HG03108 (cell line): Measurements from ENCODE around the gene SLC6A3.
"Not testable (repeated sequence)": the region's sequence is repeated elsewhere in the genome, so short reads cannot be mapped to it uniquely, and the experiment has no call there.

ENCODE experiments used
- ATAC-seq: cut with Tn5 transposase; IDR thresholded peaks from one replicate; pipeline ENCODE4 v1.9.1; 2021; ENCODE audit warnings: moderate library complexity; ENCODE audit not compliant: unreplicated experiment

Gene SLC6A3

DNA sequence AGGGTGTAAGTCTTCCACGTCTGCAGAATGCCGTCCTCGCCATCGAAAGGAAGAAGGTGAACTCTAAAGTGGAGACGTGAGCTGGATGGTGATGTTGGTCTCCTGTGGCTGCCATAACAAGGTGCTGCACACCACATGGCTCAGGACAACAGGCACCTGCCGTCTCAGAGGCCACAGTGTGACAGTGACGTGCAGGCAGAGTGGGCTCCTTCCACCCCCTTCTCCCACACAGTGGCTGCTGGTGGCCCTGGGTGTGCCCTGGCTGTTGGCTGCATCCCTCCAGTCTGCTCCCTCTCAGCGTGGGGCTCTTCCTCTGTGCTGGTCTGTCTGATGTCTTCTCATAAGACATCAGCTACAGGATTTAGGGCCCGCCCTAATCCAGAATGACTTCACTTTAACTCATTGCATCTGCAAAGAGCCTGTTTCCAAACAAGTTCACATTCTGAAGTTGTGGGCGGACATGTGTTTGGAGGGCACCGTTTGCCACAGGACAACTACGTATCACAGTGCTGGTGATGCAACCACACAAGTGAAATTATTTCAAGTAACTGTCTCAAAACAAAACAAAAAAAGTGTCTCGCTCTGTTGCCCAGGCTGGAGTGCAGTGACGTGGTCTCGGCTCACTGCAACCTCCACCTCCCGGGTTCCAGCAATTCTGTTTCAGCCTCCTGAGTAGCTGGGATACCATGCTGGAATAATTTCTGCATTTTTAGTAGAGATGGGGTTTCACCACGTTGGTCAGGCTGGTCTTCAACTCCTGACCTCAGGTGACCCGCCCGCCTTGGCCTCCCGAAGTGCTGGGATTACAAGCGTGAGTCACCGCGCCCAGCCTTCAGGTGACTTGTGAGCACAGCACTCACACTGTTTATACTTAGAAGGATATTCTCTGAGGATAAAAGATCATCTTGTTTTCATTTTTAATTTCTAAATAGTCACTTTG lies 69.1 kb downstream of the SLC6A3 start:
- ATAC-seq = no peak

DNA sequence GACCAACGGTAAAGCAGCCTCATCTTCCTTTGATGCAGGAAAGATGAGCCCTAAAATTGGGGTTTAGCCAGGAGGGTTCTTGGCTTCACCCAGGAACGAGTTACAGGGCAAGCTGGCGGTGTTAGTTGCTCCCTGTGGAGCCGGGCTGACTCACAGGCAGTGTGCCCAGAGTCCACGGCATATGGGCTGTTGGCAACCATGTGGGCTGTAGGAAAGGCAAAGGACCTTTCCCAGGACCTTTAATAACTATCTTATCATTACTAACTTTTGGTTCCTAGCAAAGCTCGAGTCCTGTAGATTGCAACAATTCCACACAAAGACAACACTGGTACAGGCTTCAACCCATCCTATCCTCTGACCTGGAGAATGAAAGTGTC lies 70.6 kb downstream of the SLC6A3 start:
- no peak for ATAC-seq

DNA sequence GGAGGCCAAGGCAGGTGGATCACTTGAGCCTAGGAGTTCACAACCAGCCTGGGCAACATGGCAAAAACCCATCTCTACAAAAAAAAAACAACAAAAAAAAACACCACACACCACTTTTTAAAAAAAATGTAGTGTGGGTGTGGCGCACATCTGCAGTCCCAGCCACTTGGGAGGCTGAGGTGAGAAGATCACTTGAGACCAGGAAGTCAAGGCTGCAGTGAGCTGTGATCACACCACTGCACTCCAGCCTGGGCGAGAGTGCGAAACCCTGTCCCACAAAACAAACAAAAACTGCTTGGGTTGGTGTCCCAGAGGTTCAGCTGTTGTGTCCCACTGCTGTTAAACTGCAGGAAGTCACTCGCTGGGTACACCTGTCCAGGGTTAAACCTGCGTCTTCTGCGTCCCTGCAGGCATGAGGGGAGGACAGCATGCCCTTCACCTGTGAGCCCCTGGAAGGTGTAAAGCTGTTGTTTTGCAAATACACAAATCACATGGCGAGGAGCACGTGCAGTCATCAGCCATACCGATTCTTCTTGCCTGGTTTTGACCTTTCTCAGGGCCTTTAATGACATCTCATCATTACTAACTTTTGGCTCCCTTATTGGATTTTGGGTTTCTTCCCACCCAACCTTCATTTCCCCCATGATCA lies 71.1 kb downstream of the SLC6A3 start:
- ATAC-seq = no peak

DNA sequence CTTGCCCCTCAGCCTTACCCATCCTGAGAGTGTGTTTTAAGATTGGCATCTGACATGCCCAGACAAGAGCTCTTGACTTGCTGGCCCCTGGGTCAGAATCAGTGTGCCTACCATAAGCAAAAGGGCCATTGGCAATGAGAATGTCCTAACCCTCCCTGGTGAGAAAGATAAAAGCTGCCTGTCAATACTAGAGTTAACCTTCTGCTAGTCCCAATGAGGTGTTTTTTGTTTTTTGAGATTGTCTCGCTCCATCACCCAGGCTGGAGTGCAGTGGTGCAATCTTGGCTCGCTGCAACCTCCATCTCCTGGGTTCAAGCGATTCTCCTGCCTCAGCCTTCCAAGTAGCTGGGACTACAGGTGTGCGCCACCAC lies 73.3 kb downstream of the SLC6A3 start:
- ATAC-seq = not testable (repeated sequence)

DNA sequence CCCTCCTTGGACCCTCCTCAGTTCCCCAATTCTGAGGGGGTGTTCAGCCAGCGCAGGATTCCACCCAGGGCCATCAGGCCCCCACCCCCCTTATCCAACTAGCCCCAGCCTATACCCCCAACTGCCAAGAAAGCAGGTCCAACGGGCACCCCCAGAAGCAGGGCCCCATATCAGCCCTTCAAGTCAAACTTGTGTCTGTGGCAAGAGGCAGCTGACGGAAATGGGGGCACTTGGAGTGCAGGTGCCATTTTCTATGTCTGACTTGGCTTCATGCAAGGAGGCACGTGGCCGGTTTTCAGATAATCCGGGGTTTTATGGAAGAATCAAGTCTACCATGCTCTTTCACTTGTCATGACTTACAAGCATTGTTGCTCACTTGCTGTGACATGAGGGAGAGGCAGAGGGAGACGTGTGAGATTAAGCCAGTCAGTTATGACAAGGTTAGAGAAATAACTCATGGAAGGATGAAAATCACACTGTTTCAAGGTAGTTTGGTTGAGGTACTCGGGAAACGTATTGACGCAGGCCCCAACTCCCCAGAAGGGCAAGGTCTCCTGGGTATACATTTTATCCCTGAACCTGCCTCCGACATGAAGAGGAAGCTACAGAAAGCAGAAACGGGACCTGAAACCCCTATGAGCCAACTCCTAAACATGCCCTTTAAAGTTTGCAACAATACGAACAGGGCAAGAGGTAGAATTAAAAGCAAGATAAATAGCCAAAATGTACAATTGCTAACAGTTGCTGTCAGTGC lies 73.8 kb downstream of the SLC6A3 start:
- no peak for ATAC-seq

DNA sequence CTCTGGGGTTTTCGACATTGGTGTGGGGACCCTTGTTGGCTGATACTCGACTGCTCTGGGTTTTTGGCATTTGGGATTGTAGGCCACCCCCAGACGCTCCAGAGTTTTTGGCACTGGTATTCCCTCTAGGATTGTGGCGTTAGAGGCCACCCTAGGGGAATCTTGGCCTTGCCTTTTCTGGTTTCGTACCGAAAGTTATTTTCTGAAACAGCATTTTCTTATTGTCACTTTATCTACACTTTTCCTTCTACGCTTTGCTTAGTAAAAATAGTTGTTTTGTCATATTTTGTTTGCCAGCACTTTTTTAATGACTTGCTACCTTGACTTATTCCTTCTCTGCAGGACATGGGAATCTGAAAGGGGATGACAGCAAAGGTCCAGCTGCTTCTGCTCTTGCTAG lies 75.2 kb downstream of the SLC6A3 start:
- ATAC-seq = no peak

DNA sequence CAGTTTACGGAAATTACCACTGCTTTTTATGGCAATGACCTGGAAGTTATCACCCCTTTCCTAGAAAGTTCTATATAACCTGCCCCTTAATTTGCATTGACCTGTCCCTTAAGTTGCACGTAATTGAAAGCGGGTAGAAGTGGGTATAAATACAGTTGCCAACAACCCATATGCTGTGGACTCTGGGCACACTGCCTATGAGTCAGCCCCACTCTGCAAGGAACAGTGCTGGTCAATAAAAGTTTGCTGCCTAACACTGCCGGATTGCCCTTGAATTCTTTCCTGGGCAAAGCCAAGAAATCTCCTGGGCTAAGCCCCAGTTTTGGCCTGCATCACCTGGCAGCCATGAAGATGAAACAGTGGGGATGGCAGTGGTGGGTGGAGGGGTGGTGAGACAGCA lies 76.5 kb downstream of the SLC6A3 start:
- ATAC-seq = no peak

DNA sequence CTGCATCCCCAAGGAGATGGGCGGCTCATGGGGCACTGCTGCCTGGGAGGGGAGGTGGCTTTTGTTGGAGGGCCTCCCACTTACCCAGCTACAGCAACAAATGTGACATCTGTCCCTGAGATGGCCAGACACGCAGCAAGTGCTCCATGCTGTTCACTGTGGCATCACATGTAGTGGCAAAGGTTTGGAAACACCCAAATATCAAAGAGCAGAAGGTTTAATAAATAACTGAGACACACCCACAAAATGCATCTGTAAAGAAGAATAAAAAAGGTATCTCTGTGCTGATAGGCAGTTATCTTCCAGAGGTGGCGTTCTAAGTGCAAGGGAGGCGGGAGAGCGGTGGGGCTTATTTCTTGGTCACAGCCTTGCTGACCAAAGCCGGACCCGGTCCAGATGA lies 77.0 kb downstream of the SLC6A3 start:
- ATAC-seq = no peak

DNA sequence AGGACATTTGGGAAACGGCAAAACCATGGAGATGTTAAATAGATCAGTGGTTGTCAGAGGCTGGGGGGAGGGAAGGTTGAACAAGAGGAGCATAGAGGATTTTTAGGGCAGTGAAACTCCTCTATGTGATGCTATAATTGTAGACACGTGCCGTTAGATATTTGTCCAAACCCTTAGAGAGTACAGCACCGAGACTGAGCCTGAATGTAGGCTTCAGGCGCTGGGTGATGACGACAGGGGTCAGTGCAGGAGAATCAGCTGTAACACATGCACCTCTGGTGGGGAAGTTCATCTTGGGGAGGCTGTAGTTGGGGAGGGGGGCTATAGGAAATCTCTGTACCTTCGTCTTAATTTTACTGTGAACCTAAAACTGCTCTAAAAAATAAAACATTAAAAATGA lies 78.1 kb downstream of the SLC6A3 start:
- ATAC-seq = no peak

DNA sequence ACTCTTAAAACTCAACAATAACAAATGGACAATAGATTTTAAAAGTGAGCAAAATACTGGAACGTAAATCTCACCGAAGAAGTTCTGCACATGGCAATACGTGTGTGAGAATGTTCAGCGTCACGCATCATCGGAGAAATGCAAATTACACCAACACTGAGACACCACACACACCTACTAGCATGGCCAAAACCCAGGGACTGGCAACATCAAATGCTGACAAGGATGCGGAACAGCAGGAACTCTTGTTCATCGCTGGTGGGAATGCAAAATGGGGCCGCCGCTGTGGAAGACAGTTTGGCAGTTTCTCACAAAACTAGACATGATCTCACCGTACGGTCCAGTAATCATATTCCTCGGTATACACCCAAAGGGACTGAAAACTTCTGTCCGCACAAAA lies 78.7 kb downstream of the SLC6A3 start:
- ATAC-seq = no peak

DNA sequence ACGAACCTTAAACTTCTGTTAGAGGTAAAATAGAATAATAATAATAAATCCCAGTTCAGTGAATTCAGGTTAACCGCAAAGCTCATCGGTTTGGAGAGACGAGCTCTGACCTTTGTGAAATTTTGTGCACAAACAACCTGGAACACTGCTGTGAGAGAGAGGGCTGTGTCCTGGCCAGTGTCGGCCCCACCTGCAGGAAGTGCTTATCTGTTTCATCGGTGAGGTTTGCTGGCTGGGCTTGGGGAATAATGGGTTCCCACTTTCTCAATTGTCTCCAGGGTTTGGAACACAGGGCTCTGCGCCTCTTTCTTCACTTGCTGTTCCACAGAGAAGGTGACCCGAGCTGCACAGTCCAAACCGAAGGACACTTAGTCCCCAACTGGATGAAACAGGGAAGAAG lies 81.0 kb downstream of the SLC6A3 start:
- ATAC-seq = no peak

DNA sequence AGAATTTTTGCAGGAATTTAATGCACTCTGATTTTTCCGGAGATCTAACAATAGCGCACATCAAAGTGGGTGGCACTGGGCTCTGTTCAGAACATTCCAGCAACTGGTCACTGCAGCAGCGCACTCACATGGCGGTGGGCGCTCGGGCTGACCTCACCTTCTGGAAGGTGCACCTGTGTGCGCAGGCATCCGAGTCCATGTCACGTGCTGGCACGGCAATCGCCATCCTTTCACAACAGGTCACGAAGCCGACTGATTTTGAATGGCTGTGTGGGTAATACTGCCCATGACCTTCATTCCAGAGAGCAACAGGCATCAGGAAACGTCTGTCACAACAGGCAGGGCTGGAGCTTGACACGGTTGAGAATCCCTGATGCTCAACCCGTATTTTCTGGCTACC lies 81.7 kb downstream of the SLC6A3 start:
- no peak for ATAC-seq

DNA sequence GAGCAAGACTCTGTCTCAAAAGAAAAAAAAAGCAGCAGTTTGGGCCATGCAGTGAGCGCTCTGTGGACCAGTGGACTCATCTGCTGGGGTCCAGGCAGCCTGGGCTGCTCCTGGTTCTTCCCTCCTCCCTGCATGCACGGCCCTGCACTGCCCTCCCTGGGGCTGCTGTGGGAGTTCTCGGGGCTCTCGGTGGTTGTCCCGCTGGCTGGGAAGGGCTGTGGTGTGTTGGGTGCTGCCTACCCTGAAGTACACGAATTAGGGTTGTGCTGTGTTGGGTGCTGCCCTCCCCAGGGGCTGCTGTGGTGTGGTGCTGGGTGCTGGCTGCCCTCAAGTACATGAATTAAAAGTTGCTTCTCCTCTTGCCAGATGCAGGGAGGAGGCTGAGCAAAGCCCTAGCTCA lies 82.1 kb downstream of the SLC6A3 start:
- ATAC-seq = no peak

DNA sequence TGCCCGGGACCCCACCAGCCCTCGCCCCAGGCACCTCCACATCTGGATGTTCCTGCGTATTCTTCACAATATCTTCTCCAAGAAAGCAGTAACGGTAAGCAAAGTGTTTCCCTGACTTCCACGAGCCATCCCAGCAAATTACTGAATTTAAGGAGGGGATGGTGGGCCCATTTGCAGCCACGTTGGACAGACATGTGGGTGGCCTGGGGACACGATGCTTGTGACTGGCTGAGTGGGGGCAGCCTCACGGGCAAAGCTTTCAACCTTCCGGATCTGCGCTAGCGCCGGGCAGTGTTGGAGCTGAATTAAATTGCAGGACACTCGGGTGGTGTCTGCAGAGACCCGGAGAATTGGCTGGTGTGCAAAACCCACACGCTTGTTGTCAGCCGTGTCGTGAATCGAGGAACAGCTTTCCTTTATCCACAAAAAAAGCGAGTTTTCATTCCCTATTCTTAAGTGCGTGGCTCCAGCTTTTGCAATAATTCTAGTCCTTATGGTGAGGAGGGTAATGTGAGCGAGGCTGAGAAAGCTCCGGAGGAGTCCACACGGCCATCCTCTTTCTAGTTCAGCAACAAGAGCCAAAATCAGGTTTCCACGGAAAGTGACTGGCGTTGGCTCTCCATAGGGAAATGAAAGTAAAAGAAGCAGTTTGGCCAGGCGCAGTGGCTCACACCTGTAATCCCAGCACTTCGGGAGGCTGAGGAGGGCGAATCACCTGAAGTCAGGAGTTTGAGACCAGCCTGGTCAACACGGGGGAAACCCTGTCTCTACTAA lies 82.8 kb downstream of the SLC6A3 start:
- no peak for ATAC-seq

DNA sequence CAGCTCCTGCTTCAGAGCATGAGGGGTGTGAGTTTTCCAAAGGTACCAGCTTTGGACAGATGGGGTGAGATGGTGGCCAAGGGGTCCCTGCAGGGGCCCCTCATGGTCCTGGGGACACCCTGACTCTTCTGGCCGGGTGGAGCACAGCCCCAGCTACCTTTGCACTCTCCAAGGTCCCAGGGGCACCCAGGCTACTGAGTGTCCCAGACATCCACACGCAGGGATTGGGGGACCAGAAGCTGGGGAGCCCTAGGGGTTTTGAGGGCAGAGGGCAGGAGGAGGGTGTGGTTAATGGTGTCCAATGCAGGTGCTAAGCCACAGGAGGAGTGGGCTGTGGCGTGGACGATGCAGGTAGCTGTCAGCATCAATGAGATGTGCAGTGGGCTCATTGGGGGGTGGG lies 84.4 kb downstream of the SLC6A3 start:
- no peak for ATAC-seq

DNA sequence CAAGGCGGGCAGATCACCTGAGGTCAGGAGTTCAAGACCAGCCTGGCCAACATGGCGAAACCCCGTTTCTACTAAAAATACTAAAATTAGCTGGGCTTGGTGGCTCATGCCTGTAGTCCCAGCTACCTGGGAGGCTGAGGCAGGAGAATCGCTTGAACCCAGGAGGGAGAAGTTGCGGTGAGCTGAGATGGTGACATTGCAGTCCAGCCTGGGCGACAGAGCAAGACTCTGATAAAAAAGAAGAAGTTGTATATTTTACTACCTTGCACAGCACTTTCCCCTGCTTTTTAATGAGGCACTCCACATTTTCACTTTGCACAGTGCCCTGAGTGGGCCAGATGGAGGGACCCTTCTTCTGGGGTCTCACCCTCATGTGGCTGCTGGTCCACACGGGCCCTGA lies 84.9 kb downstream of the SLC6A3 start:
- not testable (repeated sequence) for ATAC-seq

DNA sequence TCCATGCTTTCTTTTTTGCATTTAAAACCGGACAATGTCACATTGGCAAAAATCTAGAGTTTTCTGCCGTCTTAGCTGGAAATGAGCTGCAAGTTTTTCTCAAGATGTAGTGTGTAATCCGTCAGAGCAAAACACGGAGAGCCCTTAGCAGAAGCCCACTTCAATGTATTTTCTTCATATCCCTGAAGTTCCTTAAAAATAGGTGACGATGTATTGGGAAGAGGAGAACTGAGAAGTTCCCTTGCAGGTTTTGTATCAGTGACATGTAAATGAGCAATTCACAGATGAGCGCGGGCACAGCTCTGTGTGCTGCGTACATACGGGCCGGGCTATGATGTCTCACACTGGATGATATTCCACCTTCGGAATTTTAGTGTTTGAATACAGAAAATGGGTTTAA lies 85.5 kb downstream of the SLC6A3 start:
- no peak for ATAC-seq

DNA sequence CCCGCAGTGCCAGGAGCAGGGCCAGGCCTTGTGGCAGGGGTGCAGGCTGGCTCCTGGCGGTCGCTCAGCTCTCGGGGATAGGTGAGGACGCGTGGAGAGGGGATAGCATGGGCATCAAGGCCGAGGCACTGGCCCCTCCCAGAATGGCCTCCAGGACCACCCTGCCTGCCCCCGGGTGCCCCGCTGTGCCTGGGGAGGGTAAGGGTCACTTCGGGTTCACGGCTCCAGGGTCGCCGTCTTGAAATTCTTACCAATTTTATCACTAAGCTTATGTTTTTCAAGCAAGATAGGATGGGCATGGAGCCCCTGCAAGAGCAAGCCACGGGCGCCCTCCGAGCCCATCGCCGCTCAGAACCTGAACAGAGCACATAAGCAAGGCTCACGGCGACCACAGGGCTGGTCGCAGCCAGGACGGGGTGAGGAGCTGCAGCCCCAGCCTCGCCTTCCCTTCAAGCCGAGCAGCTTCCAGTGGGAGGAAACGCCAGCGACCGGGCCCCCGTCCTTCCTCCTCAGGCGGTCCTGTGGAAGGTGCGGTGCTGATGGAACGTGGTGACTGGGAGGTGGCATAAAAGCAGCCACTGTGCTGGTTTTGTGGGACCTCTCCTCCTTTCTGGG lies 86.1 kb downstream of the SLC6A3 start:
- ATAC-seq = no peak

DNA sequence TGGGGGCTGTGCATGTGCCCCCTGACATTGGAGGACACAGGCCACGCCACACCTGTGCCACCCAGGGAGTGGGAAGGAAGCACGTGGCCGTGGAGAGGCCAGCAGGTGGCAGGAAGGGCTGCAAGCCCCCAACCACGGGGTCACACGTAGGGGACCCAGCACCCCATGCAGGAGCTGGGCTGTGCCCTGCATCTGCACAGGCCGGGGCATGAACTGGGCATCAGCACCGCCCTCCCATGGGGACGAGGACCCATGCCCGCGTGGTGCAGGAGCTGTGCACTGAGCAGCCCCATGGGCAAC lies 86.6 kb downstream of the SLC6A3 start:
- ATAC-seq = no peak

DNA sequence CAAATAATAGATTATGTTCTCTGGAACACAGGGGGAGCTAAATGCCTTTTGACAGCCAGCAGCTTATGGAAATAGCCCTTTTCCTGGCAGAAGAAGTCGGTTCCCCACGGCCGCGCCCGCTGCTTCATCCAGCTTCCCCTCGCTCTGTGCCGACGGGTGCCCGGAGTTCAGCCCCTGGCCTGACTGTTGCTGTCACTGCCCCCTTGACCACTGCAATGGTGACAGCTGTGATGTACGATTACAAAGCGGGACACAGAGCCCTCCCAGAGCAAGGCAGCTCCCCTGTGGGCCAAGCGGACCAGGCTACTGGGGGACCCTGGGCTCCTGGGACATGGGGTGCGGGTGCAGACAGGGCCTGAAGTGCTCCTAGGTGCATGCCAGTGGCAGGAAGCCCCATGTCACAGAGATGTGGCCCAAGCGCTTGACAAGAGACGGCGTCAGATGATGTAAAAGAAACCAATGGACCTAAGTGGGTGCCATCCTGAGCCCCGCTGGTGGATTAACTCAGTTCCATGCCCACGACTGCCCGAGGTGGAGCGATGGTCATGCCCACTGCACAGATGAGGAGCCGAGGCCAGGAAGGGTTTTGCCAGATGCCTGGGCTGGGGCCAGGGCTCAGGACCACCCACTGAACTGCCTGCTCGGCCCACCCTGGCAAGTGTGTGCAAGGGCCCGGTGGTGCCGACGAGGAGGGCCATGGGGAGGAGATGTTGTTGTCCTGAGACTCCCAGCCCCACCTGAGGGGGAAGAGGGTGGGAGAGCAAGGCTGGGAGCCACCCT lies 87.1 kb downstream of the SLC6A3 start:
- ATAC-seq = no peak
